Stimulated activated CD4-positive, alpha-beta T cell treated with anti-CD3 and anti-CD28 coated beads, Interleukin-1b, Interleukin-23, amount 100 ng/mL, for 4 hours (primary cell): ENCODE results near the gene CERS6.
"Not testable (repeated sequence)": the region's sequence is repeated elsewhere in the genome, so short reads cannot be mapped to it uniquely, and the experiment has no call there.

Source experiments
- DNase-seq, 2 donors: peaks; one replicate each; pipeline ENCODE4 v3.0.0-alpha.2; 2020; ENCODE audit warnings: low read depth in 2 of 2

Gene CERS6

DNA sequence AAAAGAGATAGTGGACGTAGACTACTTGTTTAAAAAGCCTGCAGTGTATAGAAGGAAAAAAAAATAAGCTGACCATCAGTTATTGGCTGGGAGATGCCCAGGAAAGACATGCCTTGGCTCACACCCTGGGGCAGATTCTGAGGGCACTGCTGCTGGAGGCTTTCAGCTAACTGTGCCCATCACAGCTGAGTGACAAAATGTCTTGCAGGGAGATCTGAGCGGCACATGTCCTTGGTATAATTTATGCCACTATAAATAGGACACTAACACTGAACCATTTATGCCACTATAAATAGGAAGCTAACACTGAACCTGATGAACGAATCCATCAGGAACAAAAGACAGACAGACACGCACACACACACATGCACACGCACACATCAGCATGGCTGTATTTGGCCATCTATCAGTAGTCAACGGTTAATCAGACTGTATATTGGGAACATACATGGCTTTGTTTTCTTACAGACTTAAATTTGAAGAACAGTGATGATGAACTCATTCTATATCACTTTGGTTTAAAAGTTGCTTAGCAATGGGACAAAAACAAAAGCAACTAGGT lies 278.2 kb downstream of the CERS6 start:
- DNase-seq = no peak

DNA sequence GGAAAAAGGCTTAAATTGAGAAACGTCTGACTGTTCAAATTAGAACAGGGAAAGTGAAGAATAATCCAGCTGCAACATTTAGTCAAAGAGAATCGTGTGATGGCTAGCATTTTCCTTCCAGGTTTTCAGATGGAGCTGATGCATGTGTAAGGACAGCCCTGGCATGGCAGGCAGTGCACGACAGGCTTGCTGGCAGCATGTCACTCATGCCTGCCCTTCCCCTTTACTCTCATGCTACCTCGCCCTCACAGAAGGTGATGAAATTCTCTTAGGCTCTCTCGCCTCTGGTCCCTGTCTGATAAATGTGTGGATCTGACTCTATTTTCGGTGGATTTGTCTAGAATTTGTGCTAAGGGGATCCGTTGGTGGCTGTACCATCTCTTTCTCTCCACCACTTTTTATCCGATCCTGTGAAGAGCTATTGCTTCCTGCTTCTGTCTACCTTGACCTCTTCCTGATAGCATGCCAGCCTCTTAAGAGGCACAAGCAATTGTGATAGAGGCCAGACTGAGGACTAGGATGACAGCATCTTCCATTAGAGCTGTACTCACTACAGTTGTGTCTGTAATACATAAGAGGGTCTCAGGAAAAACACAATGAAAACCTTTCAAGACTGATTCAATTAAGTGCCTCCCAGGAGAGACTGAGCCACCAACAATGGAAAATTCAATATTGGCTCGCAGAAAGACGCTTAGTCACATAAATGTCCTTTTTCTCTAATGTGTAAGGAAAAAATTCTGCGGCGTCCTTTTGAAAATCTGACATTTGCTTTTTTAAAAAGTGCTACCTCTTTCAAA lies 280.8 kb downstream of the CERS6 start:
- DNase-seq = no peak

DNA sequence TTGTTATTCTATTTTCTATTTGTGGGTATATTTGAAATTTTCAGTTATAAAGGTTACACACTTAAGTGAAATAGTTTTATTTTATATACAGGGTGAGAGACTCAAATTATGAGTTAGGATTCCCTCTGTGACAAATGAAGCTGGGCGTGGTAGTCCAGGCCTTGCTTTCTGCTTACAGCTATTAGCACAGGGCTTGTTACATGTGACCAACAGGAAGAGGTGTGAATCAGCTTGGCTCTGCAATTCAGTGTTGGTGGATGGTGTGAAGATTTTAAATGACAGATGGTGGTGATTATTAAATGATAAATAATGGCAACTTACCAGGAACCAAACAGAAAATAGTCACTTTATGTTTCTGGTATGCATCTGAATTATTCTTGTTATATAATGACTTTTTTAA lies 282.0 kb downstream of the CERS6 start:
- no peak for DNase-seq

DNA sequence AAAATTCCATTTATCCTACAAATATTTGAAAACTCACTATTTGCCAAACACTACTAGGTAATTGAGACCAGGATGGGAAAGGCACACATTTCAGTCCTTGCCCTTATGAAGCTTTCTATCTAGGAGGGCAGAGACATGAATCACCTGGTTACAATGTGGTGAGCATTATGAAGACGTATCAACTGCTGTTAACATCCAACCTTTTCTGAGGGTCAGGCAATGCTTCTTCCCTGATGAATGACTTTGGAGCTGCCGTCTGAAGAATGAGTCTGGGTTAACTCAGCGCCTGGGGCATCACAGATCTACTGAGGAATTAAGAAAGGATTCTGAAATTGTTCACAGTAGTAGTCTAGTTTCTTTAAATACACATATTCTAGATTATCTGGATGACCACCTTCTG lies 284.3 kb downstream of the CERS6 start:
- no peak for DNase-seq

DNA sequence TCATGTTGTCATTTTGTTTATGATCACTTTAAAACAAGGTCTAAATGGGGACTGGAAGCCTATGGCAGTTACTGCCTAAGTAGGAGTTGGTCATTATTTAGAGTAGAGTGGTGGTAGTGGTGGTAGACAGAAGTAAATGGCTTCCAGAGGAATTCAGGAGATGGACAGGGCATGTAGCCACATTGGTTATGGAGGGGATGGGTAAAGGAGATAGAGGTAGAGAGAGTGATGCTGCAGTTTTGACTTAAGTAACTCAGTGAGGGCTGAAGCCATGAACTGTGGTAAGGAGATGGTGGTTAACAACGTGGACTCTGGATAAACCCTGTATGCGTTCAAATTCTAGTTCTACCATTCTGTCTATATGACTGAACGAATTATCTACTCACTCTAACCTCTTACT lies 284.7 kb downstream of the CERS6 start:
- no peak for DNase-seq

DNA sequence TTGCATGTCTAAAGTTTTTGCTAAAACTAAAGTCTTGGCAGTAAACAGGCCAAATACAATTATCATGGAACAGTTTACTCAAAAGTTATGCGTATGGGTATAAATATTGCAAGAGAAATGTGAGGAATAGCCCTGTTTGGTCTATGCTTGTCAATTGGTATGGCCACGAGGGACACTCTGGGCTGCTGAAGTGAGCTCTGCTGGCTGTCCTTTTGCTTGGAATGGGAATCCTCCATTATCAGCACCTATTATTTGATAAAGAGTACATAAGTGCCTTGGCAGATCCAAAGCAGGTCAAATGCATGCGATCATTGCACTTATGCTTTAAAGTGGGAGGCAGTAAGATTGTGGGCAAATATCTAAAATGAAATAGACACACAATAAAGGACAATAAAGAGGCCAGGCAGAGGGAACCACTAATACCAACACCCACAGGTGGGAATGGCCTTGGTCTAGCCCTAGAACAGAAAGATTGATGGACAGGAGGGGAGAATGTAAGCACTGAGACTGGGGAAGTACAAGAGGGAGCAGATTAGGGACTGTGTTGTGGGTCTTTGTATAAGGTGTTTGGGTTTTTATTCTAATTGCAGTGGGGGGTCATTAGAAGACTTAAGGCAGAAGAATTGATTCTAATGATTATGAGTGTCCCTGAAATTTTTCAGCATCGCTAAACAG lies 286.3 kb downstream of the CERS6 start:
- no peak for DNase-seq

DNA sequence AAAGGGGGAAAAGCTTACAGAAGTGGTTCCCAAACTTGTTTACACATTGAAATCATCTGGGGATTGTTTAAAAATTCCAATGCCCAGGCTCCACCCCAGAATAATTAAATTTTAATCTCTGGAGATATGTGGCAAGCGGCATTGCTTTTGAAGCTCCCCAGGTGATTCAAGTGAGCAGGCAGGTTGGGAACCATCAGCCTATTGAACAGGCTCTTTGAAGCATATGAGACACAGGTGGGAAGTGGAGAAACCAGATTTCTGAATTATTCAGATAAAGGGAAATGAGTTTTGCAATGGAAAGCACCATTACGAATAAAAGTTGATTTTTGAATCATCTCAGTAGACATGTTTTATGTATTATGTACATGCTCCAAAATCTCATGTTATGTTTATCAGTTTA lies 288.8 kb downstream of the CERS6 start:
- DNase-seq = no peak

DNA sequence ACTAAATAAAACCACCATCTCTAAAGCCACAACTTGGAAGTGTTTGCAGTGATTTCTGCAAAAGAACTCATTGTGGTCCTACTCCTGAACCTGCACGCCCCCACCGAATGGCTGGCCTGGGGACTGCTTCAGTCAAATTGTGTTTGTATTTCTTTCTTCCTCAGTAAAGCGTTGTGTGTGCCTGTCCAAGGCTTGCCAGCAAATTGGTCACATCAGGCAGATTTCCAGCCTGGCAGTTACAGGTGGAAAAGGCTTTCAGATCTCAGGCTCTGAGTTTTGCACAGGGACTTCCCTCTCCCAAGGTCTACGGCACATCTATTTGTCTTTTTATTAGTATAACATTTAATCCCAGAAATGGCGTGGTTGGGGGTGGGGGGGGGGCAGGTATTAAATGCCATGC lies 292.4 kb downstream of the CERS6 start:
- no peak for DNase-seq

DNA sequence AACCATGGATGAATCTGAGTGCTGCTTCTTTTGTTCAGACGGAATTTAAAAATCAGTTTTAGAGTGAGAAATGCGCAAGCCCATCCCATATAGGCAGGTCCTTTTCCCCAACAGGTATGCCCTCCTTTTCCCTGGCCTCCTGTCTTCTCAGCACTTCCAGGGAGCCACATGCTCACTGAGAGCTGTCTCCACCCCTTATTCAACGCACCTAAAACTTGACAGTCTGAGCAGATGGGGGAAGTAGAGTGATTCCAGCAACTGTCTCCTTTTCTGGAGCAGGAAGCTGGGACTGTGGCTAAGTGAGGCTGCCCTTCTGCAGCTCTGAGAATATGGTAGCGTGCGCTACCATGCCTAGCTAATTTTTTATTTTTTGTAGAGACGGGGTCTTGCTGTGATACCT lies 293.2 kb downstream of the CERS6 start:
- no peak for DNase-seq

DNA sequence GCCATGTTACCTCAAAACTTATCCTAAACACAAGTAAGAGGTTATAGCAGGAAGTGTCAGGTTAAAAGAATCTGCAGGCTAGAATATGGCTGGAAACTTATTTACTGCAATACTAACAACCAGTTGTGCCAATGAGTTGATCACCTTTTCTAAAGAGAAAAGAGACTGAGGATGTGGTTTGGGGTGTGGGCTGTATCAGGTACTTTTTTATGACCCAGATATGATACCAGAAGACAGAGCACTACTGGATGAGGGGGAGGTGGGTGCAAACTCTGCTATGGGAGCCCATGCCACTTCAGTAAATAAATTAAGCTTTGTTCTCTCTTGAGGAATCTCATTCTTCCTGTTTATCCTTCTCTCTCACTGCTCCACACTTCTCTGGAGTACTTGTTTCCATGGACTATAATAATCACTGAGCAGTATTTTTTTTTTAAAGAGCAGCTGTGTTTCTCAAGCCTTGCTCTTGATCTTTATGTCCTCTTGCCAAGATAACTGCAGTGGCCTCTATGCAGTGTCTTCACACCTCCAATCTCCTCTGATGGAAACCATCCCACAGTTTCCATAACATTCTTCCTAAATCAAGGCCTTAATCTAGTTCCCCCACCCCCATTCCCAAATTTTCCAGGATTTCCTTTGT lies 295.1 kb downstream of the CERS6 start:
- peak in 1 of 2 donors; percentile 10 for DNase-seq

DNA sequence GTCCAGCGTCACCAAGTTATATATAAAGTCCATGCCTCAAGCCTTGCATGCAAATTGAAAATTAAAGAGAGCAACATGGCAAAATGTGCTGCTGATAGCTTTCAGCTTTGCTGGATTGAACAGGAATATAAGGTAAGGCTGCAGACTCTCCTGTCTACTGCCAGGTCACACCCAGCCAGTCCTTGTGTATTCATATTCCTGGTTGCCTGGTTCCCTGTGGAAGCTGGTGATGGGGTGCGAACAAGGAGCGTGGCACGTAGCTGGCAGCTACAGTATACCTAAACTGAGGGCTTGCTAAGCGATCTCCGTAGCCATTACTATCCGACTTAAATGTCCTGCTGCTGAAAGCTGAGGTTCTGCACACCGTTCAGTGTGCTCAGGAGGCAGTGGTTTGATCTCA lies 296.3 kb downstream of the CERS6 start:
- DNase-seq = no peak

DNA sequence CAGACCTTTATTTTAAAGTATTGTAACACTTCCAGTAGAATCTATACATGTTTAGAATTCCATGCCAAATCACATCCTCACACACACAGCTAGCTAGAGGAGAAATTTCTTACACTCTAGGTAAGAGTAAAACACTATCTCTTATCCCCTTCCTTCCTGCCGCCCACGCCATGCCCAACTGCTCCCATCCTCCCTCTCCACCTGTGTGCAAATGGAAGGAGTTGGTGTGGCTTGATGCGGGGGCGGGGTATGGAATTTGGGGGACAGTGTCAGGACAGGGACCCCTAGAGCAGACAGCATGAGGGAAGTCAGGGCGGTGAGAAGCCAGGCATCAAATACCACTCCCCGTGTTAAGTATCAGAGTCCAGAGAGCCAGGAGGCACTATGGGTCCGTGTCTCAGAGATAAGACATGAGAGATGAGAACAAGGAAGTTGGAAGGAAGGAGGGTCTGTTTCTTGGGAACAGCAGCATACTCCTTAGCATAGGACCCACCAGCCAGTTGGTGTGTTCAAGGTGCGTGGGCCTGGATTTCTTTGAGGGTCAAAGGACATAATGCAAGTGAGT lies 297.8 kb downstream of the CERS6 start:
- DNase-seq = no peak

DNA sequence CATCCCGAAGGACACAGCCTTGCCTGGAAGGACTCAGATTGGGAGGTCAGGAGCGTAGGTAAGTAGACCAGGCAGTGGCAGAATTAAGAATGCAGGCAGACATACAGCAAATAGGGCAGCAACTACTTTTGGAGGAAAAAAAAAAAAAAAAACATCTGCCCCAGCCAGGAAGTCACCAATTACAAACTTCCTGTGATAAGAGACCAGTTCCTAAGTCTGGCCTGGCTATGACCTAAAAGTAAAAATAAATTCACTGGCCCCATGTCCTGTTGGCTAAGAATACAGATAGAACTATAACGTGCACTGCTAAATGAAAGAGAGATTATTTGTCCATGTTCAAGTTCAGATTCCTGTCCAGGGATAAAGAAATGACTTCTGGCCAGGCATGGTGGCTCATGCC lies 301.2 kb downstream of the CERS6 start:
- no peak for DNase-seq

DNA sequence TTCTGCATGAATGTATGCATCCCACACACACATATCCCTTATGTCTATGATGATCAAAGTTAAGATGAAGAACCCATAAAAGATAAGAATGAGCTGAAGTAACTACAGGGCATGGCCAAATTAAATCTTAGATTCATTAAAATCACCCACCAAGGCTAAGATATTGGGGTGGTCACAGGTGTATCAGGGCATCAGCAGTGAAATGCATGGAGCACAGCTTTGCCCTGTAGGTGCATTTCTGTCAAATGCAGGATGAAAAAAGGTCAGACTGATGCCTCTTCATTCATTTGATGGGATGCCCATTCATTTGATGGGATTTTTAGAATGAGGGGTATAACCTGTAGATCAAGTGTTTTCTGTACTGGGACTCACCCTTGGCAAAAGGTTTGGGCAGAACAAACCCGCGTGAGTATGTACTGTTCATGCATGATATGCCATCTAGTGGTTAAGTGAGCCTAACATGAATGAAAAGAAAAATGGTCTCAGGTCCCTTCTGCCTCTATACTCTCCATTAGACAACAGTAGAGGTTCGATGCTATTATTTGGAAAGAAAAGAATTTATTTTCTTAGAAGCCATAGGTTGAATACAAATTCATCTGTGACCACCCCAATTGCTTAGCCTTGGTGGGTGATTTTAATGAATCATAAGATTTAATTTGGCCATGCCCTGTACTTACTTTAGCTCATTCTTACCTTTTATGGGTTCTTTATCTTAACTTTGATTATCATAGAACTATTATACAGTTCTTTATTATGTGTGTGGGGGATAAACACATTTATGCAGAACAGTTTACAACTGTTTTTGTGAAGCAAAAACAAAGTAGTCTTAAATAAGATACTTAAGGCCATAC lies 303.1 kb downstream of the CERS6 start:
- no peak for DNase-seq

DNA sequence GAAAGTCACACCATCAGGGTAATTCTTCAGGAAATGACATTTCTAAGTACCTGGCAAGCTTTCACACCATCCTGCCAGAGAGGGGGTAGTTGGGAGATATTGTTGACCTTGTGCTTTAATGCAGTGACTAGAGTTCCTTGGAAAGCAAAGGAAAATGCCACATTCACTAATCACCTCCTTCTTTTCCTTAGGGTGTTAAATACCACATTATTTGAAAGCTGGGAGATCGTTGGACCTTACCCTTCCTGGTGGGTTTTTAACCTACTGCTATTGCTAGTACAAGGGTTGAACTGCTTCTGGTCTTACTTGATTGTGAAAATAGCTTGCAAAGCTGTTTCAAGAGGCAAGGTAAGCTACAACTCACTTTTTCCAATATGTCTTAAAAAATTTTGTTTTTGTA lies 309.3 kb downstream of the CERS6 start:
- DNase-seq = no peak

DNA sequence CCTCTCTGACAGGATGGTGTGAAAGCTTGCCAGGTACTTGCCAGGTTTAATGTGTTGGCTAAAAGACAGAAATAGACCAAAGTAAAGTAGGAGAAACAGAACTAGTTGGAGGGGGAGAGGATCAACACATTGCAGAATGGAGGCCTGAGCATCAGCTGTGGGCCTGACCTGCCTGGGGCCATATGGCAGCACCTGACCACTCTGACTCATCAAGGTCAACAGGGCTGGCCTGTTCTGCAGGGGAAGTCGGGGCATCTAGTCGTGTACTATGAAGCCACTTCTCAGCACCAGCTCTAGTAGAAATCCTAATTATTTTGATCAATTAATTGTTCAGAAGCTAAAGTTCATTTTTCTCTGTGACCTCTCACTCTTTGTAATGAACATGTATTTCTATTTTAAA lies 310.5 kb downstream of the CERS6 start:
- no peak for DNase-seq

DNA sequence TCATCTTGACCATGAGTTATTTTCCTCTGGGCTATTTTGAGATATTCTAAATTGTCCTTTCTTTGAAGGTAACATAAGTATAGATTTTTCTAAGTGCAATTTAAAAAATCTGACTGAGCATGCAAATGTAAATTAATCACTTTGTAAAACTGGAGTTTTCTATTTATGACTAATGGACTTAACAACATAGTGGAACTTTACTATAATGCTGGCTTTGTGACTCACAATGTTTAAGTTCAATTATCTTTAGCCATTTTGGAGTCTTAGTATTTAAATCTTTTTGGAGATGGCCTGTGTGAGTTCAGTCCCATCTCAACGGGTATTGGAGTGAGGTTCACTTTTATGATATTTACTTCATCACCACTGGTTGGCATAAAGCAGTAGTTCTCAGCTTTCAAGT lies 311.2 kb downstream of the CERS6 start:
- no peak for DNase-seq

DNA sequence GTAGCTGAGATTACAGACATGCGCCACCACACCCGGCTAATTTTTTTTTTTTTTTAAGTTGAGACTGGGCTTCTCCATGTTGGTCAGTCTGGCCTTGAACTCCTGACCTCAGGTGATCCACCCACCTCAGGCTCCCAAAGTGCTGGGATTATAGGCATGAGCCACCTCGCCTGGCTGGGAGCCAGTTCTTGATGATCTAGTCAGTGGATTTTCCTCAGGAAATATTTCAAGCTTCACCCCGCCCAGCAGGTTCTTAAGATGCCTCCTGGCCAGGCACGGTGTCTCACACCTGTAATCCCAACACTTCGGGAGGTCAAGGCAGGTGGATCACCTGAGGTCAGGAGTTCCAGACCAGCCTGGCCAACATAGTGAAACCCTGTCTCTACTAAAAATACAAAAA lies 312.3 kb downstream of the CERS6 start:
- DNase-seq = not testable (repeated sequence)

DNA sequence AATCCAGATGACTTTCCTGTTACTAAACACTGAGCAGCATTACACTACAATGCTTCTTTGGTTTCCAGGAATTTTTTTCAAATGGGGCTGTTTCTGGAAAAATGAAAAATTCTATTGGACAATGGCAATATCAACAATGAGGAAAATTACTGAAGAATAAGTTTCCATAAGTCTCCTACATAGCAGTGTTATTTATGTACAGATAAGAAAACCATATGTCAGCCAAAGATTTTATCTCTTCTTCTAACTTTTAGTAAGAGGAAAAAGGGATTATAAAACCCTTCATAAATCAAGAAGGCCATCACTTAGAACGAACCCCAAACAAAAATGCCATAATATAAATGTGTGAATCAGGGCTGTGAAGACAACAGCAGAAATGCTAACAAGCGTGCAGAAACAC lies 314.7 kb downstream of the CERS6 start:
- DNase-seq = no peak

DNA sequence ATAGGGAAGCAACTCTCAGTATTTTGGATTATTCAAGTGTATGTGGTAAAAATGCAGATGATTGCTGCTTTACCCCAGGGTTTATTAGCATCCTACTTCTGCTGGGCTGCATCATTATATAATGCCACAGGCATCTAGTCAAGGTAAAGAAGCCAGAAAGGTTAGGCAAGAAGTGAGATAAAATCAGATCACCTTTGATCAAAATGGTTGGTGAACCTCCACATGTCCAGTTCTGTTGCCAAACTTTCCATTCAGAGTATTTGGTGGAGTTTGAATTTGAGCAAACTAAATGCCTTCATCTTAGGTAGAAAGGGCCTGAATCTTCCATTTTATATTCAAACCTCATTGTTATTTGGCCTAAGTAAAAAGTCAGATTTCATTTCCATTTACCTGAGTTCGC lies 316.6 kb downstream of the CERS6 start:
- no peak for DNase-seq

DNA sequence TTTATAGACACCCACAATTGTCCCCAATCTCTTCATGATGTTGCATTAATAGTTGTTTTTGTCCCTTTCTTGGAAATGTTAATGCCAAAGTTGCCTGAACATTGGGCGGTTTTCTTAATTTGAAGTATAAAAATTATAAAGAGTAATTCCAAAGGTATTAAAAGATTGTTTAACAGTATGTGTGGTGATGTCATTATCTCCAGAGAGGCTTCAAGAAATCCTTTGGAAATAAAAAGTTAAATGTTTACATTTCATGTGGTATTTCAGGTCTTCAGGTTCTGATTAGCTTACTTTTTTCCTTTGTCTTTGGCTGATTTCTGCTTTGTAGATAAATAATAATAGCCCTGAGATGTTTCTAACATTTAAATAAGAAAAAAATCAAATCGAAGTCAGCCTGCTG lies 317.1 kb downstream of the CERS6 start:
- DNase-seq = no peak
